Measurements from ENCODE around the gene IQCH.
"Not testable (repeated sequence)": the region's sequence is repeated elsewhere in the genome, so short reads cannot be mapped to it uniquely, and the experiment has no call there.

Gene IQCH

DNA sequence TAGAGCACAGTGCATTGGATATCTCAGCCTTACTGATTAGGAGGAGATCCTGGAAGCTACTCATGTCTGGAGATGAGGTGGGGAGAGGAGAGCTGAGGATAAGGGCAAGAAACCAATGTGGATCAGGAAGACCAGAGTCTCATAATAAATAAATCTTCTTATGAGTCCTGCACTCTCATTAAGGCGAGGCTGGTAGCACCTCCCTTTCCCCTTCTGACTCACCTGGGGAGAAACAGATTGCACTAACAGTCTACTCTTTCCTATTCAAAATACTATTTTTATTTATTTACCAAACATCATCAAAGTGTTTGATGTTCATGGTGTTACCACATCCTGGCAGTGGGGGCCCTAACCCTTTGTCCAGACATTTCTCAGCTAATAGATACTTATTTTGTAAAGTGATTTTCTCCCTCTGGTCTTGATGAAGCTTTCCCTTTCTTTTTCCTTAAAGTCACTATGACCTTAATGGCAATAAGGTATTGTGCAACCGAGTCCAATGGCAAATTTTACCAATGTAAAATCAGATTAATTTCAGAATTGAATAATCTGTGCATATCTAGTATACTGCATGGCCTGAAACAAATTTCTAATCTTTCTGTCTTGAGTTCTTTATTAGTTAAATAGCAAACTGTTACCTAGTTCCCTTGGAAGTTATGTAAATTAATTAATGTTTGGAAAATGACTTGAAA lies 81.1 kb downstream of the IQCH start:
- TF ChIP-seq POLR2A (IDR thresholded peaks at IDR 0.05; ENCODE audit: low read depth, low read length) (no peak), POLR2AphosphoS5 (IDR thresholded peaks at IDR 0.05; ENCODE audit: low read depth, low read length) (no peak), TAF1 (IDR thresholded peaks at IDR 0.05; ENCODE audit: borderline replicate concordance, low read depth, low read length) (no peak)
- DNase-seq (ENCODE audit: insufficient read length) (no peak), FAIRE-seq (no peak)

DNA sequence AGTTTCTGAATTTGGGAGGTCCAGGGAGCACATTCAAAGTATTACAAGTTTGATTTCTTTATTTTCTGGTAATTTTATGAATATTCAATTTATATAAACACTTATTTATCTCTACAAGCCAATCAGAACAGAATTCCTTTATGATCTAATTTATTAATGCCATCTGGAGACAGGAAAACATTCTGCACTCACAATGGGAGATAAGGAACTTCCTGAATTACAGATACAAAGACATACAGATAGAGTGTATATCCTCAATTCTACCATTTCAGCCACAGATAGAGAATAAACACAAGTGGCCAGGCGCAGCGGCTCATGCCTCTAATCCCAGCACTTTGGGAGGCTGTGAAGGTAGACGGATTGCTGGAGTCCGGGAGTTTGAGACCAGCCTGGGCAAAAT lies 86.0 kb downstream of the IQCH start:
- DNase-seq (ENCODE audit: insufficient read length) (no peak), FAIRE-seq (no peak)
- TF ChIP-seq POLR2AphosphoS5 (IDR thresholded peaks at IDR 0.05; ENCODE audit: low read depth, low read length) (no peak), TAF1 (IDR thresholded peaks at IDR 0.05; ENCODE audit: borderline replicate concordance, low read depth, low read length) (no peak), POLR2A (IDR thresholded peaks at IDR 0.05; ENCODE audit: low read depth, low read length) (no peak)

DNA sequence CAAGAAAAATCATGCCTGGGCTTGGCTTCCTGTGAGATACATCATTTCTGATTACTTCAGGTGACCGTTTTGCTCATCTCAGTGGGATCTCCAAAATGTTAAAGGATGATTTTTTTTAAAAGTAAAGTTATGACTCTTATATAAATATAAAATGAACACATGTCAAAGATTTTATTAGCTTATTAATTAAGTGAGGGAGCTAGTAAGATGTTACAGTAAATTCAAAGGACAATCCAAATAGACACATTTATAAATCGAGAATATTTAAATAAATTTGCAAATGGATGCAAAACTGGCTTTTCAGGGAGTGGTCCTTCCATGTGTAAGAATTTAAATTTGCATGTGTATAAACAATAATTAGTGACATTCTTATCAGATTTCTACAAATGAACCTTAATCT lies 87.0 kb downstream of the IQCH start:
- FAIRE-seq (no peak), DNase-seq (ENCODE audit: insufficient read length) (no peak)
- TF ChIP-seq TAF1 (IDR thresholded peaks at IDR 0.05; ENCODE audit: borderline replicate concordance, low read depth, low read length) (no peak), POLR2A (IDR thresholded peaks at IDR 0.05; ENCODE audit: low read depth, low read length) (no peak), POLR2AphosphoS5 (IDR thresholded peaks at IDR 0.05; ENCODE audit: low read depth, low read length) (no peak)

DNA sequence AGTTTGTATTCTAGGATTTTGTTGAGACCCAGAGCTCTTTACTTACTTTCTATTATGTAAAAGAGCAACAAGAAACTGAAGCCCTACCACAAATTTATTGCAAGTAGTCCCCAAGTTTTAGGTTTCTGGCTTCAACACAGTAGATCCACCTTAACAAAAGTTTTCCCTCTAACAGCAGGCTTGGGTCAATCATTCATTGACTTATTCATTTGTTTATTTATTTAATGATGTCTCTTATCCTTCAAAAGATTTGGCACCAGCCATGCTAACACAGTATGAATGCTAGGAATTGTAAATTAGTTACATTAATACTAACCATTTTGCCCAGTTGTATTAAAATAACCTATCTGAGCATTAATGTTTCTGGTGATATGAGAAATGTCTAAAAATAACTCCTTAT lies 88.6 kb downstream of the IQCH start:
- TF ChIP-seq POLR2AphosphoS5 (IDR thresholded peaks at IDR 0.05; ENCODE audit: low read depth, low read length), result no peak
- no peak for TF ChIP-seq TAF1 (IDR thresholded peaks at IDR 0.05; ENCODE audit: borderline replicate concordance, low read depth, low read length)
- no peak for TF ChIP-seq POLR2A (IDR thresholded peaks at IDR 0.05; ENCODE audit: low read depth, low read length)

GRCh38 chr15:67349634-67350033 lies 95.0 kb downstream of the IQCH start:
- no peak for TF ChIP-seq POLR2AphosphoS5 (IDR thresholded peaks at IDR 0.05; ENCODE audit: low read depth, low read length)
- DNase-seq (ENCODE audit: insufficient read length) (no peak), FAIRE-seq (no peak)

More for the DNA sequence above, 88.6 kb downstream of the IQCH start:
- DNase-seq (ENCODE audit: insufficient read length), result no peak
- no peak for FAIRE-seq

DNA sequence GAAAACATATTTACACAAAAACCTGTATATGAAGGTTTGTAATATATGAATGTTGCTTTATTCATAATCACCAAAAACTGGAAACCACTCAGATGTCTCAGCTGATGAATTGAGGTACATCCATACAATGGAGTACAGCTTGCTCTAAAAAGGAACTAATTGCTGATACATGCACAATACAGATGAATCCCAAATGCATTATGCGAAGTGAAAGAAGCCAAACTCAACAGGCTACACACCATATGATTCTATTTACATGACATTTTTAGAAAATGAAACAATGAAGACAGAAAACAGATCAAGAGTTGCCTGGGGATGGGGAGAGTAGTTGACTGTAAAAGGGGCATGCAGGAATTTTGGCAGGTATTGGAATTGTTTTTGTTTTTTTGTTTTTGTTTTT lies 95.5 kb downstream of the IQCH start:
- FAIRE-seq, result no peak
- no peak for DNase-seq (ENCODE audit: insufficient read length)
- no peak for TF ChIP-seq POLR2AphosphoS5 (IDR thresholded peaks at IDR 0.05; ENCODE audit: low read depth, low read length)
- no peak for TF ChIP-seq POLR2A (IDR thresholded peaks at IDR 0.05; ENCODE audit: low read depth, low read length)
- TF ChIP-seq TAF1 (IDR thresholded peaks at IDR 0.05; ENCODE audit: borderline replicate concordance, low read depth, low read length), result no peak

DNA sequence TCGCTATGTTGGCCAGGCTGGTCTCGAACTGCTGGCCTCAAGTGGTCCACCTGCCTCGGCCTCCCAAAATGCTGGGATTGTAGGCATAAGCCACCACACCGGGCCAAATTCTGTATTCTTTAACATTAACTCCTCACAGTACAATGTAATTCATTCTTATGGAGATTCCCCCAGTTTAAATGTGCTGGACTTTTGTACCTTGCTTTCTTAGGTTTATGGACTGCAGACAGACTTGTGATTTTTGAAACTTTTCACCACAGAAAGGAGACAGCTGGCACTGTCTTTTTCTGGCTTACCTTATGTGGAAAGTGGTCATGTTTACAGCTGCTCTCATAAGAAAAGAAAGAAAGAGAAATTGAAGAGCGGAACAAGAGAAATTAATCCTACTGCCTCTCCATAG lies 103.8 kb downstream of the IQCH start:
- TF ChIP-seq POLR2AphosphoS5 (IDR thresholded peaks at IDR 0.05; ENCODE audit: low read depth, low read length) (no peak), POLR2A (IDR thresholded peaks at IDR 0.05; ENCODE audit: low read depth, low read length) (no peak), TAF1 (IDR thresholded peaks at IDR 0.05; ENCODE audit: borderline replicate concordance, low read depth, low read length) (no peak)
- FAIRE-seq (no peak), DNase-seq (ENCODE audit: insufficient read length) (no peak)

- DNase-seq (ENCODE audit: insufficient read length) (no peak), FAIRE-seq (no peak)
- TF ChIP-seq POLR2A (IDR thresholded peaks at IDR 0.05; ENCODE audit: low read depth, low read length) (no peak), TAF1 (IDR thresholded peaks at IDR 0.05; ENCODE audit: borderline replicate concordance, low read depth, low read length) (no peak), POLR2AphosphoS5 (IDR thresholded peaks at IDR 0.05; ENCODE audit: low read depth, low read length) (no peak)
Measured at GRCh38 chr15:67358812-67359211, 104.2 kb downstream of the IQCH start.

GRCh38 chr15:67359431-67360079 lies 105.0 kb downstream of the IQCH start:
- no peak for FAIRE-seq

DNA sequence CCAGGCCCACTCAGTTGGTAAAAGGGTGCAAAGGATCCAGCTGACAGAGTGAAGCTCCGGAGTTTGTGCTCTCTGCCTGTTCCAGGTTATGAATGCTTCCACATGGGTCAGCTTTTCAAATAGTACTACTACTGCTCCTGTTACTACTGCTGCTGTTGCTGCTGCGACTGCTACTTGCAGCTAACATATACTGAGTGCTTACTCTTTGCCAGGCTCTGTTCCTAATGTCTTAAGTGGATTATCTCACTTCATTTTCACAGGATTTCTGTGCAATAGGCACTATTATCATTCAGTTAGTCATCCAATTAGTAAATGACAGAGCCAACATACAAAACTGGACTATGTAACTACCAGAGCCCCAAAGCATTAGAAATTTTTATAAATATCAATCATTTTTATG lies 106.5 kb downstream of the IQCH start:
- no peak for TF ChIP-seq POLR2A (IDR thresholded peaks at IDR 0.05; ENCODE audit: low read depth, low read length)
- no peak for TF ChIP-seq TAF1 (IDR thresholded peaks at IDR 0.05; ENCODE audit: borderline replicate concordance, low read depth, low read length)
- no peak for TF ChIP-seq POLR2AphosphoS5 (IDR thresholded peaks at IDR 0.05; ENCODE audit: low read depth, low read length)
- no peak for DNase-seq (ENCODE audit: insufficient read length)
- no peak for FAIRE-seq

More at GRCh38 chr15:67359431-67360079, 105.0 kb downstream of the IQCH start:
- no peak for TF ChIP-seq POLR2A (IDR thresholded peaks at IDR 0.05; ENCODE audit: low read depth, low read length)
- TF ChIP-seq POLR2AphosphoS5 (IDR thresholded peaks at IDR 0.05; ENCODE audit: low read depth, low read length), result no peak
- no peak for TF ChIP-seq TAF1 (IDR thresholded peaks at IDR 0.05; ENCODE audit: borderline replicate concordance, low read depth, low read length)
- no peak for DNase-seq (ENCODE audit: insufficient read length)

- FAIRE-seq; DNase-seq (ENCODE audit: insufficient read length): not testable (repeated sequence)
Measured at GRCh38 chr15:67363712-67364111, 109.1 kb downstream of the IQCH start.

GRCh38 chr15:67365994-67366393 lies 111.4 kb downstream of the IQCH start:
- DNase-seq (ENCODE audit: insufficient read length) (no peak), FAIRE-seq (no peak)
- TF ChIP-seq POLR2A (IDR thresholded peaks at IDR 0.05; ENCODE audit: low read depth, low read length), result no peak
- no peak for TF ChIP-seq TAF1 (IDR thresholded peaks at IDR 0.05; ENCODE audit: borderline replicate concordance, low read depth, low read length)
- TF ChIP-seq POLR2AphosphoS5 (IDR thresholded peaks at IDR 0.05; ENCODE audit: low read depth, low read length), result no peak
